Jurkat, Clone E6-1 (cell line): ENCODE data around the gene SPATA12. TPM values are rescaled to one million over a fixed set of nuclear protein-coding genes. Genes with fewer than 3 reads are reported as not detected.

ENCODE experiments used
- DNase-seq: peaks from one replicate; pipeline ENCODE4 v3.0.0-alpha.2; 2011; ENCODE audit warnings: low read depth, low spot score
- H3K4me3 ChIP-seq: 2 replicates; pipeline ENCODE4 v1.5.1; 2011; ENCODE audit warnings: mild to moderate bottlenecking, low read length, control low read depth, moderate library complexity
- polyA plus RNA-seq: library from polyadenylated mRNA; unstranded; fragments of >200 nt; gene quantifications from one replicate; pipeline ENCODE4 v1.2.1, GENCODE V29; 2012; ENCODE audit warnings: missing spikeins; ENCODE audit not compliant: insufficient read length, insufficient read depth

Gene SPATA12, protein sequence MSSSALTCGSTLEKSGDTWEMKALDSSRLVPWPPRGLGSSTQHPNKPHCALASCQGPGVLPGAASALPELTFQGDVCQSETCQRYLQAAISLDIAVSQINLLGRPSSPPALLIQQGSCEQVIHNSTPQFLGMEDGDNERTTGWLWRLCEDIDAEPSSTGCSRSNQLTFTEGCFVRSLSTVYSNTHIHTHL
- not detected for polyA plus RNA-seq

DNA sequence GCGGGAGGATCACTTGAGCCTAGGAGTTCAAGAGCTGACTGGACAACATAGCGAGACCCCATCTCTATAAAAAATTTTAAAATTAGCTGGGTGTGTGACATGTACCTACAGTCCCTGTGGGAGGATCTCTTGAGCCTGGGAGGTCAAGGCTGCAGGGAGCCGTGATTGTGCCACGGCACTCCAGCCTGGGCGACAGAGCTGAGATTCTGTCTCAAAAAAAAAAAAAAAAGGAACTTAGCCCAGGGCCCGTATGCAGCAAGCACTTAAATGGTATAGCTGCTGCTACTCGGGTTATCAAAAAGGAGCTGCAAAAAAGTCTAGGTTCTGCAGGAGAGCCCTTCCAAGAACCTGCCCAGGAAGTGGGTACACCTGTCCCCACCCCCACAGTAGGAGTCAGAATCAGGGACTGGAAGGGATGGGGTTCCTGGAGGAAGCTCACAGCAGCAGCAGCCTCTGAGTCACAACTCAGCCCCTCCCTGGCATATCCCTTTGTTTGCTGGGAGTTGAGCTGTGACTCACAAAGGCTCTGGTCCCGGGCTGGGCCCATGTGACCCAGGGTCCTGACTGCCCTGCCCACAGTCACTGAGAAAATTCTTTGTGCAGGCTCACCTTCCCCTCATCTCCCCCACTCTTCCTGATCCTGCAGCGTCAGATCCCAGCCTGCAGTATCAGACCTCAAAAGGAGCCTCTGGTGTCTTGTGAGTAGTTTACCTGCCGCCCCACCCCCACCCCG, at the start of gene SPATA12:
Gene SPATA12 (plus strand): TSS at position 576 of the 733 bp plus-strand sequence. CDS start 13,031 bp downstream, outside the sequence.
- DNase-seq, result no peak
- H3K4me3 ChIP-seq, result no peak within 1 kb of the TSS

DNA sequence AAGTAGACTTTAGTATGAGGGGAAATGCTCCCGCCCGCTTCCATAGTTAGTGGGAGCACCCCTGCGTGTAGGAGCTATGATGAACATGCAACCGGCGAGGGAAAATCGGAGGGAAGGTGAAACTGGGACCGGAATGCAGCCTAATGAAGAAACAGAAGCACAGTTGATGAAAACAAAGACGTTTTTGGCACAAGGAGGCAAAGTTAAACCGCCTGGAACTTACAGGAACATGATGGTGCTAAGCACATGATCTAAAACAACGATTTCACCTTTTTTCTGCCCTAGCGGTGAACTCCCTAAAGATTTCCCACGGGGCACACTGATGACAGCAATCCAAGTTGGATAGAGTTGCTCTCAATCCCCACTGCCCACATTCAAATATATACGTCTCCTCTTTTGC, 49.4 kb upstream of the SPATA12 start:
- DNase-seq, result no peak
- no peak overlapping the region for H3K4me3 ChIP-seq

DNA sequence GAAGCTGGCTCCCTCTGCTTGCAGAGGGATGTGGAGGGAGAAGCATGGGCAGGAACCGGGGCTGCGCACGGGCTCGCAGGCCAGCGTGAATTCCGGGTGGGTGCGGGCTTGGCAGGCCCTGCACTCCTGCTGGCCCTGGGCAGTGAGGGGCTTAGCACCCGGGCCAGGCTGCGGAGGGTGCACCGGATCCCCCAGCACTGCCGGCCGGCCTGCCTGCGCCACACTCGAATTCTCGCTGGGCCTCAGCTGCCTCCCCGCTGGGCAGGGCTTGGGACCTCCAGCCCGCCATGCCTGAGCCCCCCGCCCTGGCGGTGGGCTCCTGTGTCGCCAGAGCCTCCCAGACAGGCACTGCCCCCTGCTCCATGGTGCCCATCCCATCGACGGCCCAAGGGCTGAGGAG, 47.6 kb upstream of the SPATA12 start:
- no peak overlapping the region for H3K4me3 ChIP-seq
- DNase-seq, result no peak

DNA sequence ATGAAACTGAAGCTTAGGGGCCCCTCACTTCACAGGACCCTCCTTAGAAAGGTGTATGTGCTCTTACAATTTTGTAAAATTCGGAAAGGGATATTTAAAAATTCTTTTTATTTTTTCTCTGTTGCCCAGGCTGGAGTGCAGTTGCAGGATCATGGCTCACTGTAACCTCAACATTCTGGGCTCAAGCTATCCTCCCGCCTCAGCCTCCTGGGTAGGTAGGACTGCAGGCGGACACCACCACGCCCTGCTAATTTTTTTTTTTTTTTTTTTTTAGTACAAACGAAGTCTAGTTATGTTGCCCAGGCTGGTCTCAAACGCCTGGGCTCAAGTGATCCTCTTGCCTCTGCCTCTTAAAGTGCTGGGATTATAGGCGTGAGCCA, 45.1 kb upstream of the SPATA12 start:
- no peak overlapping the region for H3K4me3 ChIP-seq
- DNase-seq, result no peak

DNA sequence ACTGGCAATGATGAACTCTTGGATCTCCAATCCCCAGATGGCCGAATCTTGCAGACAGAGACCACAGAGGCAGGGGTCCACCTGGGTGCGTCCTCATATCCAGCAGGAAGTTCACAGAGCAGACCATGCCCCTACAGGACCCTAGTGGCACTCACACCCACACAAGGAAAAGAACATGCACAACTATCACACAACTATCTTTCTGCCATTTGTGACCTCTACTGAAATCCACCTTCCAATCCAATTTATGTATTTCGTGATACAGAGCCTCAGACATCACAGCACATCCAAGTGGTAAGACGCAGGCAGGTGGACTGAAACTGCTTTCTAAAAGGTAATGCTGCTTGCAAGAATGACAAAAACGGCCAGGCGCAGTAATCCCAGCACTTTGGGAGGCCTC, 44.6 kb upstream of the SPATA12 start:
- no peak for DNase-seq
- H3K4me3 ChIP-seq, result no peak overlapping the region

DNA sequence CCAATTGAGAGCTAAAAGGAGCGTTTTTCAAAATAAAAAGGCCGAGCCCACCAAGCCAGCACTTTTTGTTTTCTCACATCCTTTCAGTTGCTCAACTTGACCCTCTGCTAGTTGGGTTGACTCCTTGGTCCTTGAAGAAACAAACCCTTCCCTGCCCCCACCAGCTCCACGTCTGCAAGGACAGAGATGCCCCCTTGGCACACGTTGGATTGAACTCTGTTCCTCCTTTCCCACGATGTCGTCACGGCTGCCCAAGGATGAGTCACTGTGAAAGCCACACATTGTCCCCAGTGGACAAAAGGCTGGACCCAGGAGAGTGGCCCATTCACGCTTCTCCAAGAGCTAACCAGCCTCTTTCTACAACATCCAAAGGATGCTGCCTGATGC, 43.0 kb upstream of the SPATA12 start:
- no peak overlapping the region for H3K4me3 ChIP-seq
- DNase-seq, result no peak

DNA sequence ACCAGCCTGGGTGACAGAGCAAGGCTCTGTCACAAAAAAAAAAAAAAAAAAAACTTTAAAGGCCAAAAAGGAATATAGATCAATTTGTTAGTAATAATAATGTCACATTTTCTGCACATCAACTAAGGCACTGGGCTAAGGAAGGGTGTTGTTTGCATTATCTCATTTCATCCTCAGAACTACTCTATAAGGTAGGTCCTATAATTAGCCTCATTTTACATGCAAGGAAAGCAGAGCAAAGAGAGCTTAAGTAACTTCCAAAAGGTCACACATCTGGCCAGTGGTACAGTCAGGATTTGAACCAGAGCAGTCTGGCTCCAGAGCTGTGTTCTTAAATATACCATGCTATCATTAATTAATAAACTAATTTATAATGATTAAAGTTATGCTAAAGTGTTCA, 42.2 kb upstream of the SPATA12 start:
- H3K4me3 ChIP-seq, result no peak overlapping the region
- DNase-seq, result no peak

DNA sequence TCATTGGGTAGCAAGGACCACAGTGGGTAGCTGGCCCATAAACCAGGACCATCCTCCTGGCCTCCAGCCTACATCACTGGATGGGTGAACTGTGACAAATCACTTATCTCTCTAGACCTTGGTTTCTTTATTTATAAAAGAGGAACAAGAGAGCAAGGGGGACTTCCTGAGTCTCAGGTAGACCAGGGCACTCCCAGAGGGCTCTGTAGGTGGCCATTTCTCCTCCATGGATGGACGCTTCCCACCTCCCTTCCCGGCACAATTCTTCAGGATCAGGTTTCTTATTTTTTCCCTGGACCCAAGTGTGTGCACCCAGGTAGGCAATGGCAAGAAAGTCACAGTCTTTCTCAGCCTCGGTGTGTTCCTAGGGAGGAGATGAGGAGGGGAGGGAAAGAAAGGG, 41.4 kb upstream of the SPATA12 start:
- H3K4me3 ChIP-seq, result no peak overlapping the region
- DNase-seq, result no peak

DNA sequence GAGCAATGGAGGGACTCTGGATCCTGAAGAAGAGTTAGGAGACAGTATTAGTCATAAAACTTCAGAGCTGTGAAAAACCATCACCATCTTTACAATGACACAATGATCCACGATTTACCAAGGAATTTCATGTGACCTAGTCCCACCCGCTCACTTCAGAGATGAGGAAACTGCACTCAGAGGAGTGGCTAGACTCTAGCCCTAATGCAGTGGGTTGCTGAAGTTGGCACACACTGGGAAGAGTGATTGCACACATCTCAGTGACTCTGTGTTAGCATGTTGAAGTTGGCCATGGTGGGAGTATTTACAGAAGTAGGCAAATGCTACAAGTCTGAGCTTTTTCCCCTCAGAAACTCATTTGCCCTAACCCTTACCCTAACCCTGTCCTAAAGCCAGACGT, 35.2 kb upstream of the SPATA12 start:
- H3K4me3 ChIP-seq, result no peak overlapping the region
- DNase-seq, result no peak

DNA sequence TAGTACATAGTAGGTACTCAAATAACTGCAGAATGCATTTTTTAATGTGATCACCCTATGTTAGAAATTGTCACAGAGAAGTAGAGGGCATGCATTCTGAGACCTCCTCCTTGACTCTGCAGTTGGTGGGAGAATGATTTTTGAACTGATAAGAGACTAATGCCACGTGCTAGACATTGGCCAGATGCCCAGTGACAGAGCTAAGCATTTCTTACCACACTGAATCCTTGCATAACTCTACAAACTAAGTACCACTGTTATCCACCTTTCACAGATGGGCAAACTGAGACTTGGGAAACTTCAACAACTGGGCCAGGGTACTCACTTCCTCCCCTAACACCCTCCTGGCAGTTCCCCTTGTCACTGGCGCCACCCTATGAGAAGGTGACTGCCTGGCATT, 33.5 kb upstream of the SPATA12 start:
- DNase-seq, result no peak
- no peak overlapping the region for H3K4me3 ChIP-seq

DNA sequence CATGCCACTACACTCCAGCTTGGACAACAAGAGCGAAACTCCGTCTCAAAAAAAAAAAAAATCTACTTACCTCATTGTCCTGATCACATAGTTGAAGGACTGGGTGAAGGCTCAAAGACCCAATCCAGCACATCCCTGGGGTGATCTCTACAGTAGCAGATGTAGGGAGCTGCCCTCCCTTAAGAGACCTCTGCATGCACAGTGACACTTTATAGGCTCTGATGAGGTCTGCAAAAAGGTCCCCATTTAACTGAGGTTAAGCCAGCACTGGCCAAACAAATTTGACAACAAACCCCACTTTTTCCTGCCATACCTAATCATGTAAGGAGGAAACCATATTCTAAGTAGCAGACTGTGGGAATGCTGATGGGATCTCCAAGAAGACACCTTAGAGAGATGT, 31.1 kb upstream of the SPATA12 start:
- H3K4me3 ChIP-seq, result no peak overlapping the region

DNA sequence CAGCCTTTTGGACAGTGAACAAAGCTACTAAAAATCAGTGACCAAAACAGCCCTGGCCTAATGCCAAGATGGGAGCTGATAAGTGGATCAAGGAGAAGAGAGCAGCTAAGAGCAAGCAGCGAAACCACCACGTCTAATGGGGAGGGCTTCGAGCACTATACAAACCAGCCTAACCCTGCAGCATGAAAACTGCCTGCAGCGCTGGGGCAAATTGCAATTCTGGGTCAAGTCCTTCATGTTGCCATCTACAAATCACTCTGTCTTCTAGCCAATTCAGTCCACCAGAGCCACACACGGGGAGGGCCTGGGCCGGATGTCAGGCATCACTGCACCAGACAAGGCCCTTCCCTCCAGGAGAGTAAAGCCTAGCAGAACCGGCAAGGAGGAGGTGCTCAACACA, 30.5 kb upstream of the SPATA12 start:
- H3K4me3 ChIP-seq, result no peak overlapping the region
- DNase-seq, result no peak

More for the DNA sequence above, 31.1 kb upstream of the SPATA12 start:
- no peak for DNase-seq

DNA sequence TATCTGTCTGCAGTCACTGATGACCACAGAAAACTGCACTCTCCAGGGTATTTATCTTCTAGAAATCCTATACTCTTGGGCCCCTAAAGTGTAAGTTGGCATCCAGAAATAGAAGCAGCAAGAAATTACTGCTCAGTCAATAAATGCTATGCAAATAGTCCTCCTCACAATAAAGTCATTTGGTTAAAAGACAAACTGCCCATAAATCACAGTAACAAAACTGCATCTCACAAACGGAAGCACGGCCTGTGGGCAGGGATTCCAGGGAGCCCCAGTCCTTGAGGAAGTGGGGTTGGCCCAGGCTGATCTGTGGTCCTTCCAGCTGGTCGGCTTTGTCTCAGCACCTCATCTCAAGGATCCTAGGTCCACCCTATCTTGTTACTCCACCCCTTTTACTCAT, 29.7 kb upstream of the SPATA12 start:
- DNase-seq, result no peak
- no peak overlapping the region for H3K4me3 ChIP-seq

DNA sequence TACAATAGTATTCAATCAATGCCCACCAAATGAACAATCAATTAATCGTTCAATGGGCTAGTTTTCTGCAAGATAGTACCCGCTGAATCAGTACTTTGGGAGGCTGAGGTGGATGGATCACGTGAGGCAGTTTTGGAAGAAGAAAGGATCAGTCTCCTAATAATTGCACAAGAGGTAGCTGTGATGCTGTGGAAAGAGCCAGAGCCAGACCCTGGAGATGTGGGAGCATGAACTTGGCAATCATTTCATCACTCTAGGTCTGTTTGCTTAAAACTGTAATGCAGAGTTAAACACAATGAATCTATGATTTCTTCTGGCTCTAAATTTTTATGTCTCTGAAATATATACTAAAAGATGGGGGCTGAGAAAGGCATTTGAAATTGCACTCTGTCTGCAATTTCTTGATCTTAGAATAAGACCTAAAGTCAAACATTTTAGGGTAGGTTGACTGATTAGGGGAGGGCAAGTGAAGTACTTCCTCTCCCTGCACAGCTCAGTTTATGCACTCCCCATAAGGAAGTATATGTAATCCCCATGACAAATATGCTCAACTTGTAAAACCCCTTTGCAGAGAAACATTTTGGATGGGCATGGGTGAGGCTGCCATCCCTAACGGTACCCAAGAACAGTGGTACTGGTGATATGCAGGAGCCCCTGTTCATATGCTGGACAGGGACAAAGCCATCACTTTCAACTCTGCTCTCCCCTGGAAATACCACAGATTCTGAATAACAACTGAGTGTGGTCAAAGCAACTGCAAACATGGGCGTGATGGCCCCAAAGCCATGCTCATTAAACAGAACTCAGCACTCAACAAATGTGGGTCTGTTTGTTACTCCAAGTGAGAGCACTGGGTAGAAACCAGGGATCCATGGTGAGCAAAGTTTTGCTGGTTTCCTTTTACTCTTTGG, 28.6 kb upstream of the SPATA12 start:
- H3K4me3 ChIP-seq, result no peak overlapping the region
- no peak for DNase-seq

DNA sequence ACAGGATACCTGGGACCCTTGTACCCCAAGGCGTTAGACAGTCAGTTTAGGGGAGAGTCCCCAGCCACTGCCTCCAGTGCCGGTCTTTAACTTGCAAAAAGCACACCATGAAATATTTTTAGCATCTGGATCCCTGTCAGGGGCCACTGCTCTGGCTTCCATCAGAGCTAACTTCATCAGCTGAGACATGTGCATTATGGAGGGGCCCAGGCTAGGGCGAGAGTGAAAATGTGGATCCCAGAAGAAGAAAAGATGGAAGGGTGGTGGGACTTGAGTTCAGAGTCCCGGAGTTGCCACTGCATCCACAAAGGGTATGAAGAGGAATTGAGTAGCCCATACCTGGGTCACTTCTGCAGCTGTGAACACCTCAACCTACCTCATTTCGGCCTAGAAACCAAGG, 23.5 kb upstream of the SPATA12 start:
- no peak for DNase-seq
- no peak overlapping the region for H3K4me3 ChIP-seq

DNA sequence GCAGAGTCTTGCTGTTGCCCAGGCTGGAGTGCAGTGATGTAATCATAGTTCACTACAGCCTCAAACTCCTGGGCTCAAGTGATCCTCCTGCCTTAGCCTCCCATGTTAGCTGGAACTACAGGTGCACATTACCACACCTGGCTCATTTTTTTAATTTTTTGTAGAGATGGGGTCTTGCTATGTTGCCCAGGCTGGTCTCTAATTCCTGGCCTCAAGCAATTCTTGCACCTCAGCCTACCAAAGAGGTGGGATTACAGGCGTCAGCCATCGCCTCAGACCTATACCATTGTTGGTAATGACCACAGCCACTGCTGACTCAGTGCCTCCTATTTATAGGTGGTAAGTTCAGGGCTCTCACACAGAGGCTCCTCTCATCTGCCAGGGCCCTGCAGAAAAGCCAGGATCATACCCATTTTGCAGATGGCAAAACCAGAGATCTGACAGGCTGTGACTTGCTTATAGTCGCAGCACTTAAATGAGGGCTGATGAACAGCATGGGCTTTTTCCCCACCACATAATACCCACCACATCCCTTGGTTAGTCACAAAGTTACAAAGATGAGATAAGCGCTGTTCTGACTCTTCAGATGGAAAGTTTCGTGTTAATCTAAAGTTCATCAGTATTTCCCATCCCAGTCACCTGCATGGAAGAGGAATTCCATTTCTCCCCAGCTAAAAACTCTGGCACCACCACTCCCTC, 21.8 kb upstream of the SPATA12 start:
- peak; percentile 67 for DNase-seq
- no peak overlapping the region for H3K4me3 ChIP-seq

DNA sequence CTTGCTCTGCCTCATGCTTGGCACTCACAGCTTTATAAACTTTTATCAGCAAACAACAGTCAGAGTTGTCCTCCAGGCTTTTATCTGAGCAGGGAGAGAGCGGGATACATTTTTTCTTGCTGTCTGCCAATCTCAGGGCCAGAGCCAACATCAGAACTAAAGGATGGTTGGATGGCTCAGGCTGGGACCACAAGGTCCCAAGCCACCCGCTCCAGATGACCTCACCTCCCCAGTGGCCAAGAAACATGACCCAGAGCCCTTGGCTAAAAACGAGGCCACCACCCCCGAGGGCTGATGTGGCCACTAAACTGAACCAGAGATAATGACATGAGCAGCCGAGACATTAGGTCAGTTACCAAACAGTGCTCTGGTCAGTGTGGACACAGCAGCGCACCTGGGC, 18.8 kb upstream of the SPATA12 start:
- no peak overlapping the region for H3K4me3 ChIP-seq
- DNase-seq, result no peak

DNA sequence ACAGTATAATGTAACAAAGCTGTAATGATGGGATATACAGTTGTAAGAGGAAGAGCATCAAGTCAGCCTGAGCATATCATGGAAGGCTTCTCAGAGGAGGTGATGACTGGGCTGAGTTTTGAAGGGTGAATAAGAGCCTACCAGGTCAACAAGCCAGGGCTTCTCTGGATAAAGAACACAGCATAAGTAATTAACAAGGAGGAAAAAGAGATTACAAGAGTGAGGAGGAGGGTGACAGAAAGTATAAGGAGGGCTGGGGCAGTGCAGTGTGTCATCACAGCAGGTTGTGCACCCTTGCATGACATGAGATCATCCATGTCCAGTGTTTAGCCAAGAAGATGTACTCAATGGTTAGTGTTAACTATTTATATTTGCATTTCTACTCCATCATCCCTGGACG, 16.9 kb upstream of the SPATA12 start:
- no peak overlapping the region for H3K4me3 ChIP-seq

DNA sequence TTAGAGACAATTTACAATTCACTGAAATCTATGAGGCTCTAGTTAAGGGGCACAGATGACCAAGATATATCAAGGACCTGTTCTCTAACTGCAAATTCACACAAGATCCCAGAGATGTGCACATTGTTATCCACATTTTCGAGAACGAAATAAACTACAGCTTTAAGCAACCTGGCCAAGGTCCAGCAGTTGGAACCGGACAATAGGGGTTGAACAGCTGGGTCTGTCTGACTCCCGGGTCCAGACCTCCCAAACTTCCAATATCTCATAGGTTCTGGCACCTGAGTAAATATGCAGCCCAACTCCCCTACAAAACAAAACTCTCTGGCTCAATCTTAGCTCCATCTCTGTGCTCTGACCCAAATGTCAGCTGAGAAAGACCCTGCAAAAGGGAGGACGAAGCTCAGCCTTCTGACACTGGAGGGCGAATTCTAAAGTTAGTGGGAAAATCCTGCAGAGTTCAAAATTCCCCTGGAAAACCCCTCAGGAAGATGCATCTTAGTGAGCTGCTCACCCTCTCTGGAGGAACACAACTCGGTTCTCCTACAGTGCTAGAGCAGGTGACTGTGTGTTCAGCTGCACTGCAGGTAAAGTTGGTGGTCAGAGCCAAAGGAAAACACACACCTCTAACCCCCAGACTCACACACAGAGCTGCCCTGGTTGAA, 14.2 kb upstream of the SPATA12 start:
- no peak overlapping the region for H3K4me3 ChIP-seq
- no peak for DNase-seq

More for the DNA sequence above, 16.9 kb upstream of the SPATA12 start:
- DNase-seq, result no peak
